ENCODE results near the gene C19orf25.

C19orf25 gene

GRCh38 chr19:1434040-1434366 lies 45.0 kb downstream of the C19orf25 start:
- Histone ChIP-seq H2BK5ac (ENCODE audit: low read length) (no peak overlapping the region), H3K18ac (ENCODE audit: low read length) (no peak overlapping the region), H2BK15ac (replicated peaks; ENCODE audit: low read depth) (no peak overlapping the region), H3K4me1 (ENCODE audit: control insufficient read depth, low read depth, low read length) (no peaks in the 10 kb centered on the region), H2AK5ac (ENCODE audit: low read length) (no peak overlapping the region), H3K36me3 (ENCODE audit: control insufficient read depth, insufficient read depth, low read length) (peaks cover 16% of the 10 kb centered on the region), H3K23ac (ENCODE audit: low read length) (no peak overlapping the region), H4K8ac (ENCODE audit: low read depth, low read length) (no peak overlapping the region), H3K4me2 (ENCODE audit: low read length) (no peak overlapping the region), H3K79me1 (ENCODE audit: low read length) (peaks cover 5% of the 10 kb centered on the region), H3K56ac (ENCODE audit: low read length) (no peak overlapping the region), H3K4me3 (ENCODE audit: low read length) (no peak overlapping the region), H3K27ac (ENCODE audit: low read depth, low read length) (no peak overlapping the region), H4K5ac (ENCODE audit: low read length) (no peak overlapping the region), H3K27me3 (ENCODE audit: insufficient read depth, low read length, poor library complexity) (no peaks in the 10 kb centered on the region), H2BK120ac (ENCODE audit: low read depth, low read length) (no peak overlapping the region), H3K9ac (ENCODE audit: low read length) (no peak overlapping the region), H3K79me2 (ENCODE audit: control insufficient read depth, insufficient read depth, low read length) (peaks cover 7% of the 10 kb centered on the region), H3K4ac (ENCODE audit: low read depth, low read length) (no peak overlapping the region)
- DNase-seq, result no peak
- WGBS (ENCODE audit: extremely low coverage, insufficient coverage, low lambda C conversion rate), result no CpG with 5 or more reads among the region's 17 CpGs

DNA sequence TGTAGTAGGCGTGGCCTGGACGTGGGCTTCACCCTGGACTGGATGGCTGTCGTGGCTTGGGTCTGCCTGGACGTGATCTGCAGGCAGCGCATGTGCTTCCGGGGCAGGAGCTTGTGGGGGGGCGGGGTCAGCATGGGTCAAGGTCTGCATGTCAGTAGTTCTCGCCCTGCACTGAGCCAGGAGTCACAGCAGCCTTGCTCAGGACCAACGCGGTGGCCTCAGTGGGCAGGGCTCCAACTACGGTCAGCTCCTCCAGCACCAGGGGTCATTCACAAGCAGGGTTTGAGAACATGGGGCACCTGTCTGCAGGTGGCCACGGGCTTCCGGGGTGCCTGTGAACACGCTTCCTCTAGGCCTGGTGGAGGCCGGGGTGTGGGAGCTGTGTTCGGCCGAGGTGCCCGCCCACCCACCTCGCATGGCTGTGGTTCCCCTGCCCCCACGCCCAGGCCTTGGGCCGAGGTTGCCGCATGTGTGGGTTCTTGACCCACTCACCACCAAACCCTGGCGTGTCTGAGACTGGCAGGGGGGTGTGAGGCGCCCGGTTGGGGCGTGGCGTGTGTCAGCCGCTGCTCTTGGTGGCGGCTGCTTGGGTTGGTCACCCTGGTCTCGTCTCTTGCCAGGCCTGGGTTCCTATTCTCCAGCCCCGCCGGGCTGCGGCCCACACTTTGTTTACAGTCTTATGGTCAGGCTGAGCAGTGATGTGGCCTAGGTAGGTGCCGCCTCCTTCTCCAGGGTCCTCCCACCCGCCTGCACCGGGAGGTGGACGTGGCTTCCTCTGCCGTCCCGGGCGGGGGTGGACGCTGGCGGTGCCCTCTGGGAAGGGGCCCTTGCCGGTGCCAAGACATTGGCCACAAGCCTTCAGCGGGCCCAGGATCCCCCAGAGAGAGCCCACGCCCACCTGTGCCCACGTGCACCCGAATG lies 45.6 kb downstream of the C19orf25 start:
- Histone ChIP-seq H3K27me3 (ENCODE audit: insufficient read depth, low read length, poor library complexity) (no peaks in the 10 kb centered on the region), H3K79me1 (ENCODE audit: low read length) (peaks cover 5% of the 10 kb centered on the region), H3K4ac (ENCODE audit: low read depth, low read length) (no peak overlapping the region), H3K4me3 (ENCODE audit: low read length) (no peak overlapping the region), H2BK15ac (replicated peaks; ENCODE audit: low read depth) (no peak overlapping the region), H3K27ac (ENCODE audit: low read depth, low read length) (no peak overlapping the region), H2BK5ac (ENCODE audit: low read length) (no peak overlapping the region), H3K4me1 (ENCODE audit: control insufficient read depth, low read depth, low read length) (no peaks in the 10 kb centered on the region), H3K79me2 (ENCODE audit: control insufficient read depth, insufficient read depth, low read length) (peaks cover 1% of the 10 kb centered on the region), H2BK120ac (ENCODE audit: low read depth, low read length) (no peak overlapping the region), H2AK5ac (ENCODE audit: low read length) (no peak overlapping the region), H4K5ac (ENCODE audit: low read length) (no peak overlapping the region), H3K18ac (ENCODE audit: low read length) (no peak overlapping the region), H3K23ac (ENCODE audit: low read length) (no peak overlapping the region), H3K9ac (ENCODE audit: low read length) (no peak overlapping the region), H3K56ac (ENCODE audit: low read length) (no peak overlapping the region), H3K4me2 (ENCODE audit: low read length) (no peak overlapping the region), H4K8ac (ENCODE audit: low read depth, low read length) (no peak overlapping the region), H3K36me3 (ENCODE audit: control insufficient read depth, insufficient read depth, low read length) (peaks cover 16% of the 10 kb centered on the region)
- DNase-seq, result no peak
- WGBS (ENCODE audit: extremely low coverage, insufficient coverage, low lambda C conversion rate), result no CpG with 5 or more reads among the region's 47 CpGs

DNA sequence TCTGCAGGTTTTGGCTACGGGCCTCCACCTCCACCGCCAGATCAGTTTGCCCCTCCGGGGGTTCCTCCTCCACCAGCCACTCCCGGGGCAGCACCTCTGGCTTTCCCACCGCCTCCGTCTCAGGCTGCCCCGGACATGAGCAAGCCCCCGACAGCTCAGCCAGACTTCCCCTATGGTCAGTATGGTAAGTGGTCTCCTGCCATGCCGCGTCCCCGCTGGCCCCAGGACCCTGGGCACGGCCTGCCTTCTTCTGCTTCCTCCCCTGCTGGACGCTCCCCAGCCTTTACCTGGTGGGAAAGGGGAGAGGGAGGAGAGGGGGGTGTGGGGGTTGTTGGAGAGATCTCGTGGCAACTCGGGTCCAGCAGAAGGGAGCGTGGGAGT lies 46.5 kb downstream of the C19orf25 start:
- H3K4me1 ChIP-seq (ENCODE audit: control insufficient read depth, low read depth, low read length), result no peaks in the 10 kb centered on the region
- no peak overlapping the region for H2AK5ac ChIP-seq (ENCODE audit: low read length)
- no peak overlapping the region for H3K18ac ChIP-seq (ENCODE audit: low read length)
- no peak overlapping the region for H3K56ac ChIP-seq (ENCODE audit: low read length)
- peaks cover 6% of the 10 kb centered on the region for H3K79me1 ChIP-seq (ENCODE audit: low read length)
- no peaks in the 10 kb centered on the region for H3K79me2 ChIP-seq (ENCODE audit: control insufficient read depth, insufficient read depth, low read length)
- no peak overlapping the region for H3K4me3 ChIP-seq (ENCODE audit: low read length)
- no peak for DNase-seq
- H3K27me3 ChIP-seq (ENCODE audit: insufficient read depth, low read length, poor library complexity), result no peaks in the 10 kb centered on the region
- no CpG with 5 or more reads among the region's 16 CpGs for WGBS (ENCODE audit: extremely low coverage, insufficient coverage, low lambda C conversion rate)
- H3K27ac ChIP-seq (ENCODE audit: low read depth, low read length), result no peak overlapping the region
- H3K4me2 ChIP-seq (ENCODE audit: low read length), result no peak overlapping the region
- no peak overlapping the region for H4K8ac ChIP-seq (ENCODE audit: low read depth, low read length)
- H2BK5ac ChIP-seq (ENCODE audit: low read length), result no peak overlapping the region
- peaks cover 18% of the 10 kb centered on the region for H3K36me3 ChIP-seq (ENCODE audit: control insufficient read depth, insufficient read depth, low read length)
- H3K9ac ChIP-seq (ENCODE audit: low read length), result no peak overlapping the region
- no peak overlapping the region for H2BK120ac ChIP-seq (ENCODE audit: low read depth, low read length)
- H3K4ac ChIP-seq (ENCODE audit: low read depth, low read length), result no peak overlapping the region
- H3K23ac ChIP-seq (ENCODE audit: low read length), result no peak overlapping the region
- no peak overlapping the region for H2BK15ac ChIP-seq (replicated peaks; ENCODE audit: low read depth)
- no peak overlapping the region for H4K5ac ChIP-seq (ENCODE audit: low read length)

- no peak overlapping the region for H3K4me3 ChIP-seq (ENCODE audit: low read length)
- H2BK15ac ChIP-seq (replicated peaks; ENCODE audit: low read depth), result no peak overlapping the region
- H2BK5ac ChIP-seq (ENCODE audit: low read length), result no peak overlapping the region
- WGBS (ENCODE audit: extremely low coverage, insufficient coverage, low lambda C conversion rate), result no CpG with 5 or more reads among the region's 24 CpGs
- no peak overlapping the region for H2AK5ac ChIP-seq (ENCODE audit: low read length)
- H2BK120ac ChIP-seq (ENCODE audit: low read depth, low read length), result no peak overlapping the region
- H3K36me3 ChIP-seq (ENCODE audit: control insufficient read depth, insufficient read depth, low read length), result peaks cover 20% of the 10 kb centered on the region
- H3K27me3 ChIP-seq (ENCODE audit: insufficient read depth, low read length, poor library complexity), result no peaks in the 10 kb centered on the region
- H4K8ac ChIP-seq (ENCODE audit: low read depth, low read length), result no peak overlapping the region
- no peak overlapping the region for H3K4me2 ChIP-seq (ENCODE audit: low read length)
- H3K27ac ChIP-seq (ENCODE audit: low read depth, low read length), result no peak overlapping the region
- H3K9ac ChIP-seq (ENCODE audit: low read length), result no peak overlapping the region
- H3K79me1 ChIP-seq (ENCODE audit: low read length), result peaks cover 7% of the 10 kb centered on the region
- DNase-seq, result no peak
- no peak overlapping the region for H4K5ac ChIP-seq (ENCODE audit: low read length)
- no peaks in the 10 kb centered on the region for H3K4me1 ChIP-seq (ENCODE audit: control insufficient read depth, low read depth, low read length)
- H3K79me2 ChIP-seq (ENCODE audit: control insufficient read depth, insufficient read depth, low read length), result no peaks in the 10 kb centered on the region
- H3K18ac ChIP-seq (ENCODE audit: low read length), result no peak overlapping the region
- no peak overlapping the region for H3K4ac ChIP-seq (ENCODE audit: low read depth, low read length)
- no peak overlapping the region for H3K56ac ChIP-seq (ENCODE audit: low read length)
- no peak overlapping the region for H3K23ac ChIP-seq (ENCODE audit: low read length)
These were observed 47.1 kb downstream of the C19orf25 start for GRCh38 chr19:1431759-1432506.

GRCh38 chr19:1430246-1430645 lies 48.8 kb downstream of the C19orf25 start:
- no CpG with 5 or more reads among the region's 14 CpGs for WGBS (ENCODE audit: extremely low coverage, insufficient coverage, low lambda C conversion rate)

More at GRCh38 chr19:1430246-1430645, 48.8 kb downstream of the C19orf25 start:
- Histone ChIP-seq H4K5ac (ENCODE audit: low read length) (no peak overlapping the region), H2BK5ac (ENCODE audit: low read length) (no peak overlapping the region), H3K79me1 (ENCODE audit: low read length) (peaks cover 12% of the 10 kb centered on the region), H2BK120ac (ENCODE audit: low read depth, low read length) (no peak overlapping the region), H2AK5ac (ENCODE audit: low read length) (no peak overlapping the region), H3K27ac (ENCODE audit: low read depth, low read length) (no peak overlapping the region), H4K8ac (ENCODE audit: low read depth, low read length) (no peak overlapping the region), H3K56ac (ENCODE audit: low read length) (no peak overlapping the region), H3K4me1 (ENCODE audit: control insufficient read depth, low read depth, low read length) (no peaks in the 10 kb centered on the region), H3K4me3 (ENCODE audit: low read length) (no peak overlapping the region), H3K9ac (ENCODE audit: low read length) (no peak overlapping the region), H3K4me2 (ENCODE audit: low read length) (no peak overlapping the region), H2BK15ac (replicated peaks; ENCODE audit: low read depth) (no peak overlapping the region), H3K23ac (ENCODE audit: low read length) (no peak overlapping the region), H3K18ac (ENCODE audit: low read length) (no peak overlapping the region), H3K79me2 (ENCODE audit: control insufficient read depth, insufficient read depth, low read length) (peaks cover 2% of the 10 kb centered on the region), H3K27me3 (ENCODE audit: insufficient read depth, low read length, poor library complexity) (no peaks in the 10 kb centered on the region), H3K36me3 (ENCODE audit: control insufficient read depth, insufficient read depth, low read length) (peaks cover 23% of the 10 kb centered on the region), H3K4ac (ENCODE audit: low read depth, low read length) (no peak overlapping the region)
- DNase-seq, result no peak

Data from mesendoderm (in vitro differentiated cells).